Endodermal cell (in vitro differentiated cells): ENCODE results near the gene PARP1. TPM values are rescaled to one million over a fixed set of nuclear protein-coding genes. Genes with fewer than 3 reads are reported as not detected.

Experiments
- DNase-seq: peaks from one replicate; pipeline ENCODE4 v3.0.0-alpha.2; 2017
- H3K27ac ChIP-seq: 2 replicates; pipeline ENCODE4 v1.5.1; 2013; ENCODE audit warnings: mild to moderate bottlenecking, low read depth, low read length, moderate library complexity
- H3K27me3 ChIP-seq: 2 replicates; pipeline ENCODE4 v1.6.1; 2013; ENCODE audit warnings: mild to moderate bottlenecking, low read length, moderate library complexity; ENCODE audit not compliant: insufficient read depth, control insufficient read depth, poor library complexity, severe bottlenecking
- H3K36me3 ChIP-seq: 2 replicates; pipeline ENCODE4 v1.7.0; 2013; ENCODE audit warnings: mild to moderate bottlenecking, low read length, moderate library complexity; ENCODE audit not compliant: control insufficient read depth, insufficient read depth
- H3K4me1 ChIP-seq: one replicate; pipeline ENCODE4 v1.7.0; 2013; ENCODE audit warnings: low read length; ENCODE audit not compliant: control insufficient read depth, insufficient read depth
- H3K4me3 ChIP-seq: 2 replicates; pipeline ENCODE4 v1.5.1; 2013; ENCODE audit warnings: mild to moderate bottlenecking, low read length, moderate library complexity
- H3K9ac ChIP-seq: 2 replicates; pipeline ENCODE4 v1.6.1; 2013; ENCODE audit warnings: mild to moderate bottlenecking, low read length, moderate library complexity; ENCODE audit not compliant: poor library complexity, severe bottlenecking; ENCODE audit errors: extremely low read depth
- H3K9me3 ChIP-seq: 2 replicates; pipeline ENCODE4 v1.6.1; 2013; ENCODE audit warnings: mild to moderate bottlenecking, low read length, moderate library complexity; ENCODE audit not compliant: control insufficient read depth
- H3K27ac Mint-ChIP-seq: 2 replicates; pipeline ENCODE4 v1.8.0; 2020; ENCODE audit warnings: mixed read lengths
- H3K27me3 Mint-ChIP-seq: 2 replicates; pipeline ENCODE4 v1.8.0; 2021; ENCODE audit warnings: mild to moderate bottlenecking, mixed read lengths; ENCODE audit not compliant: insufficient read depth
- H3K36me3 Mint-ChIP-seq: 2 replicates; pipeline ENCODE4 v1.8.0; 2020; ENCODE audit warnings: low read depth, mixed read lengths
- H3K4me1 Mint-ChIP-seq: 2 replicates; pipeline ENCODE4 v1.8.0; 2020; ENCODE audit warnings: mixed read lengths
- H3K4me3 Mint-ChIP-seq: 2 replicates; pipeline ENCODE4 v1.8.0; 2020; ENCODE audit warnings: mild to moderate bottlenecking, moderate library complexity, mixed read lengths
- H3K9me3 Mint-ChIP-seq: 2 replicates; pipeline ENCODE4 v1.8.0; 2020; ENCODE audit warnings: mild to moderate bottlenecking, mixed read lengths
- WGBS, 2 experiments: methylation state at CpG; one replicate each; pipeline versions ENCODE4 v1.1.5 to v1.1.7; 2013; ENCODE audit warnings: missing lambda C conversion rate in 2 of 2, mixed read lengths in 1 of 2; ENCODE audit not compliant: insufficient coverage in 1 of 2, insufficient read length in 1 of 2; 5-methylcytosine and 5-hydroxymethylcytosine counted together
- total RNA-seq, 2 donors: library from RNA; stranded (reverse); fragmentation: NEBNext Ultra II Directional in 1 of 2; extraction: Animal tissue kit (Norgen Biotek cat#: 25700) in 1 of 2; gene quantifications; 2 replicates in 1 of 2; 3 replicates in 1 of 2; pipeline ENCODE4 v1.2.1, GENCODE V29; 2021
- TF ChIP-seq, protein P1 (sequence below): fragments of 200-600 bp; sonication (generic); conservative IDR thresholded peaks from 2 replicates; pipeline ENCODE4 v1.5.0; 2021; ENCODE audit warnings: antibody characterized with exemption, mild to moderate bottlenecking

PARP1 gene
- total RNA-seq, 2 donors from 2014 or later, result 170 to 173 TPM

DNA sequence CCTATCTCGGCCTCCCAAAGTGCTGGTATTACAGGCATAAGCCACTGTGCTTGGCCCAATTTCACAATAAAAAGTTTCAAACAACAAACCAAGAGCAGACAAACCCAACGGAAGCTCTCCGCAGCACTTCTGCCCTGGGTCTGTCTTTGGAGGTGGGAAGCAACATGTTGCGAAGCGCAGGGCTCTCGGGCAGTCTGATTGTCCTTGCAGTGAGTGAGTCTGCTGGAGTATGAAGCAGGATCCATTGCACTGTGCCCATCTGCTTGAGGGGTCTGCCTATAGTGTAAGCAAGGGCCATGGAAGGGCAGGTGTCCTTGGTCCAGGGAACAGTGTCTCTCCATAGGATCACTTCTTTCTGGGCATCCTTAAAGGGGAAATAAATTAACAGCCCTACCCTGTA, 14.6 kb upstream of the PARP1 start:
- H3K27ac ChIP-seq, result no peak overlapping the region
- TF ChIP-seq, protein P1, sequence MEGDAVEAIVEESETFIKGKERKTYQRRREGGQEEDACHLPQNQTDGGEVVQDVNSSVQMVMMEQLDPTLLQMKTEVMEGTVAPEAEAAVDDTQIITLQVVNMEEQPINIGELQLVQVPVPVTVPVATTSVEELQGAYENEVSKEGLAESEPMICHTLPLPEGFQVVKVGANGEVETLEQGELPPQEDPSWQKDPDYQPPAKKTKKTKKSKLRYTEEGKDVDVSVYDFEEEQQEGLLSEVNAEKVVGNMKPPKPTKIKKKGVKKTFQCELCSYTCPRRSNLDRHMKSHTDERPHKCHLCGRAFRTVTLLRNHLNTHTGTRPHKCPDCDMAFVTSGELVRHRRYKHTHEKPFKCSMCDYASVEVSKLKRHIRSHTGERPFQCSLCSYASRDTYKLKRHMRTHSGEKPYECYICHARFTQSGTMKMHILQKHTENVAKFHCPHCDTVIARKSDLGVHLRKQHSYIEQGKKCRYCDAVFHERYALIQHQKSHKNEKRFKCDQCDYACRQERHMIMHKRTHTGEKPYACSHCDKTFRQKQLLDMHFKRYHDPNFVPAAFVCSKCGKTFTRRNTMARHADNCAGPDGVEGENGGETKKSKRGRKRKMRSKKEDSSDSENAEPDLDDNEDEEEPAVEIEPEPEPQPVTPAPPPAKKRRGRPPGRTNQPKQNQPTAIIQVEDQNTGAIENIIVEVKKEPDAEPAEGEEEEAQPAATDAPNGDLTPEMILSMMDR, result no peak
- no peak overlapping the region for H3K9ac ChIP-seq
- Mint-ChIP-seq H3K9me3 (peaks cover 3% of the 10 kb centered on the region), H3K27me3 (peaks cover 2% of the 10 kb centered on the region), H3K36me3 (no peaks in the 10 kb centered on the region), H3K4me1 (no peaks in the 10 kb centered on the region), H3K27ac (no peak overlapping the region), H3K4me3 (no peak overlapping the region)
- peak; percentile 26 for DNase-seq
- no peaks in the 10 kb centered on the region for H3K27me3 ChIP-seq
- H3K4me3 ChIP-seq, result no peak overlapping the region
- no peaks in the 10 kb centered on the region for H3K36me3 ChIP-seq
- H3K4me1 ChIP-seq, result no peaks in the 10 kb centered on the region
- H3K9me3 ChIP-seq, result no peaks in the 10 kb centered on the region
- 95 to 100% methylated on average over 3 to 6 of the region's 6 CpGs for WGBS, 2 experiments

- WGBS, 2 experiments, result 90 to 100% methylated on average over 1 to 3 of the region's 3 CpGs
- Histone ChIP-seq H3K27ac (no peak overlapping the region), H3K27me3 (no peaks in the 10 kb centered on the region), H3K4me1 (no peaks in the 10 kb centered on the region), H3K36me3 (no peaks in the 10 kb centered on the region), H3K9ac (no peak overlapping the region), H3K4me3 (no peak overlapping the region), H3K9me3 (no peaks in the 10 kb centered on the region)
- H3K27ac Mint-ChIP-seq, result no peak overlapping the region
- H3K36me3 Mint-ChIP-seq, result no peaks in the 10 kb centered on the region
- H3K4me3 Mint-ChIP-seq, result no peak overlapping the region
- TF ChIP-seq, protein P1, result no peak
- no peaks in the 10 kb centered on the region for H3K4me1 Mint-ChIP-seq
- DNase-seq, result peak; percentile 15
- peaks cover 2% of the 10 kb centered on the region for H3K27me3 Mint-ChIP-seq
- H3K9me3 Mint-ChIP-seq, result no peaks in the 10 kb centered on the region
Observed at GRCh38 chr1:226420897-226421296, 13.0 kb upstream of the PARP1 start.

DNA sequence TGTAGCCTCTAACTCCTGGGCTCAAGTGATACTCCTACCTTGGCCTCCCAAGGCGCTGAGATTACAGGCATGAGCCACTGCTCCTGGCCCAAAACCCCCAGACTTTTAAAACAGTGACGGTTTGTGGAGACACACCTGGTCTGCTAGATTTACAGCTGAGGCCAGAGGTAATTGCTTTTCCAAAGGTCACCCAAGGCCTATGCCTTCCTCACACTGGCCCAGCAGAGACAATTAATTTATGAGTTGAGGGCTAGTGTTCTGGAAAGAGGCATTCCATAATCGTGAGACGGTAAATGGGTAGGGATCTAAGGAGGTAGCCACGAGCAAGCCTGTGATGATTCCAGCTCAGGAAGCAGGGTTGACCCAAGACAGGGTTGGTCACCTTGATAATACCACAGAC, 12.4 kb upstream of the PARP1 start:
- 91 to 94% methylated on average over 2 to 5 of the region's 5 CpGs for WGBS, 2 experiments
- H3K27ac Mint-ChIP-seq, result no peak overlapping the region
- Histone ChIP-seq H3K4me1 (no peaks in the 10 kb centered on the region), H3K36me3 (no peaks in the 10 kb centered on the region), H3K27me3 (no peaks in the 10 kb centered on the region), H3K9ac (no peak overlapping the region), H3K27ac (no peak overlapping the region), H3K4me3 (no peak overlapping the region), H3K9me3 (no peaks in the 10 kb centered on the region)
- H3K4me1 Mint-ChIP-seq, result no peaks in the 10 kb centered on the region
- H3K27me3 Mint-ChIP-seq, result peaks cover 2% of the 10 kb centered on the region
- no peak overlapping the region for H3K4me3 Mint-ChIP-seq
- H3K9me3 Mint-ChIP-seq, result no peaks in the 10 kb centered on the region
- H3K36me3 Mint-ChIP-seq, result no peaks in the 10 kb centered on the region
- DNase-seq, result peak; percentile 19
- TF ChIP-seq, protein P1, result no peak
